ENCODE measurements around the gene KDM7A.
A peak's percentile ranks its signal among the peaks of the same experiment; 100 is the strongest.

KDM7A gene

GRCh38 chr7:140192176-140192575, 15.4 kb upstream of the KDM7A start:
- ChIA-PET POLR2A (no interaction called here), CTCF (interaction anchor here (0.9 to 1.2 kb wide), 3 partner anchors 17 to 30 kb away, joined by 3 to 4 read pairs (median 3); no protein-coding TSS in a partner anchor)

GRCh38 chr7:140190588-140190987, 13.8 kb upstream of the KDM7A start:
- TF ChIP-seq CTCF (IDR thresholded peaks at IDR 0.05; ENCODE audit: control extremely low read depth, extremely low read depth, low read depth, missing control alignments), result no peak
- no peak for DNase-seq (ENCODE audit: extremely low spot score)
- CTCF ChIA-PET, result no interaction called here
- POLR2A ChIA-PET, result no interaction called here

More at GRCh38 chr7:140192176-140192575, 15.4 kb upstream of the KDM7A start:
- no peak for DNase-seq (ENCODE audit: extremely low spot score)
- TF ChIP-seq CTCF (IDR thresholded peaks at IDR 0.05; ENCODE audit: control extremely low read depth, extremely low read depth, low read depth, missing control alignments), result no peak

DNA sequence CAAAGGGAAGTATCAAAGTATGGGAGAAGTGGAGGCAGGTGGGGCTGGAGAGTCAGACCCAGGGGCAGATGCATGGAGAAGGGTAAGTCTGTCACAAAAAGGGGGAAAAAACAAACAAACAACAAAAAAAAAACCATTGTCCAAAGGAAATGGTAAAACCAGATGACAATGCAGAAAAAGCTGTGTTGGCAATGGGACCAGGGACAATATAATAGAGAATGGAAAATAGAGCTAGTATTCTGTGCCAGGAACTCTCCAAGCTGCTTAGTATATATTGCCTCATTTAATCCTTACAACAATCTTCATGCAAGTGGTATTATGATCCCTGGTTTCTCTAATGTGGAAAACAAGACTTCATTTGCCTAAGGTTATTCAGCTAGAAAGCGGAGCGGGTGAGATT, 13.1 kb upstream of the KDM7A start:
- ChIA-PET CTCF (no interaction called here), POLR2A (no interaction called here)
- TF ChIP-seq CTCF (IDR thresholded peaks at IDR 0.05; ENCODE audit: control extremely low read depth, extremely low read depth, low read depth, missing control alignments), result no peak
- DNase-seq (ENCODE audit: extremely low spot score), result no peak

- CTCF ChIA-PET, result interaction anchor here (1.1 kb wide), 1 partner anchor 20 kb away, joined by 3 read pairs; no protein-coding TSS in a partner anchor
- POLR2A ChIA-PET, result no interaction called here
- TF ChIP-seq CTCF (IDR thresholded peaks at IDR 0.05; ENCODE audit: control extremely low read depth, extremely low read depth, low read depth, missing control alignments), result no peak
- no peak for DNase-seq (ENCODE audit: extremely low spot score)
Observed at GRCh38 chr7:140182917-140183316, 6.1 kb upstream of the KDM7A start.

DNA sequence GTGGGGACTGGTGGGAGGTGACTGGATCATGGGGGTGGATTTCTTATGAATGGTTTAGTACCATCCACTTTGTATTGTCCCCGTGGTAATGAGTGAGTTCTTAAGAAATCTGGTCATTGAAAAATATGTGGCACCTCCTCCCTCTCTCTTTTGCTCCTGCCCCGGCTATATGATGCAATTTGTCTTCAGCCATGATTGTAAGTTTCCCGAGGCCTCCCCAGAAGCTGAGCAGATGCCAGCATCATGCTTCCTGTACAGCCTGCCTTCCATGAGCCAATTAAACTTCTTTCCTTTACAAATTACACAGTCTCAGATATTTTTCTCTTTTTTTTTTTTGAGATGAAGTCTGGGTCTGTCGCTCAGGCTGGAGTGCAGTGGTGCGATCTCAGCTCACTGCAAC, 2.6 kb upstream of the KDM7A start:
- CTCF ChIA-PET, result no interaction called here

DNA sequence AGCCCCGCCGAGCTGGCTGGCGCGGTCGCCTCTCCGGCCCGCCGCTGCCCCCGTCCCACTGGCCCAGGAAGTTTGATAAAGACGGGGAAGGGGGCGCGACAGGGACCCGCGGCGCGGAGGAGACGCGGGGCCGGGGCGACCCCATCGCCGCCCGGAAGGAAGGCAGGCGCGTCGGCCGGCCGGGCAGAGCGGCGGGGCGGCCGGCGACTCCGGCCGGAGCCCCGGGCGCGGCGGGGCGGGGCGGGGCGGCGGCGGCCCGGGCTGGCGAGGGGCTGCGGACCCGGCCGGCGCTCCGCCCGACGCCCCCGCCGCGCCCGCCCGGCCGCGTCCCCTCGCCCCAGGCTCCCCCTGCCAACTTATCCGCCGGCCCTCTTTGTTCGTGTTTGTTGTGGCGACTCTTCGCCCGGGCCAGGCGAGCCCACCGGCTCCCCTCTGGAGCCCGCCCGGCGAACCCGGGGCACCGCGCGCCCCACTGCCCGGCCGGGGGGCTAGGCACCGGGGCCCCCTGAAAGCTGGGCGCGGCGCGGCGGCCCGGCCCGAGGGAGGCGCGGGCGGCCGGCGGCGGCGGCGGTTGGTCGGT, 571 bp downstream of the KDM7A start:
- CTCF ChIA-PET, result interaction anchor here (0.7 to 1.3 kb wide), 3 partner anchors 16 to 113 kb away, joined by 3 to 4 read pairs (median 4); partner anchors contain the start of gene PARP12
- TF ChIP-seq CTCF (IDR thresholded peaks at IDR 0.05; ENCODE audit: control extremely low read depth, extremely low read depth, low read depth, missing control alignments), result no peak
- DNase-seq (ENCODE audit: extremely low spot score), result peak; percentile 21
- POLR2A ChIA-PET, result no interaction called here

More for the DNA sequence above, 2.6 kb upstream of the KDM7A start:
- POLR2A ChIA-PET, result no interaction called here
- DNase-seq (ENCODE audit: extremely low spot score), result no peak
- no peak for TF ChIP-seq CTCF (IDR thresholded peaks at IDR 0.05; ENCODE audit: control extremely low read depth, extremely low read depth, low read depth, missing control alignments)

All from GM10248 (cell line).